ENCODE results near the gene LSM7. TPM values are rescaled to one million over a fixed set of nuclear protein-coding genes. Genes with fewer than 3 reads are reported as not detected.
A peak's percentile ranks its signal among the peaks of the same experiment; 100 is the strongest.

LSM7 gene
- total and polyA plus RNA-seq, 2 of the 13 experiments (the other 11 are each of a cell fraction or from before 2014, with no cell fraction given) = 140 to 205 TPM

DNA sequence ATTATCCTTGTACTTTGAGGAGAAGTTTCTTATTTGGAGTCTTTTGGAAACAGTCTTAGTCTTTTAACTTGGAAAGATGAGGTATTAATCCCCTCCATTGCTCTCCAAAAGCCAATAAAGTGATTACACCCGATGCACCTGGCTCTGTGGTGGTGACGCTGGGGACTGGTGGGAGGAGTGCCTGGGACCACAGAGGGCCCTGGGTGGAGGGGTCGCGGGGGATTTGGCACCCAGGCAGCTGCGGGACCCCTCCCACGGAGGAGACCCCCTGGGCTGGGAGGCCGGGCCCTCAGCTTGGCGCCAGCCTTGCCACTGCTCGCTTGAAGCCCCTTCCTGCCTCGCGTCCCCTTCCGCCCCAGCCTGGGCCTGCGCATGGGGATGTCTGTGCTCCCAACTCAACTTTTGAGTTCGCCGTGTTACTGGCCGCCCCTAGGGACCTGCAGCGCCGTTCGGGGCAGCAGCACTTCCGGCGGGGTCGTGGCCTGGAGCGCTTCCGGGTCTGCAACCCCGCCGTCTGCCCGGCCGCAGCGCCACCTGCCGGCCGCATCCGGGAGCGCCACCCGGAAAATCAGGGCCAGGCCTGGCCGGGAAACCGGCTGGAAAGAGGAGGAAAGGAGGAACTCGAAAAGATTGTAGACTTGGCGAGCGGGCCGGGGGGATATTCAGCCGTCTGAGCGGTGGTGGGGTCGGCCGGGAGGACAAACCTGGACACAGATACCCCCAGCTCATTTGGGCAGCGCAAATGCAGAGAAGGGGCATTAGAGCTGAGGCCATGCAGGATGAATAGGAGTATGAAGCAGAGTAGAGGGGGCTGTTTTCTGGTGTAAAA is 54.8 kb downstream of the LSM7 start (continued):
- TF ChIP-seq ZNF142 (CRISPR knock-in tag; IDR thresholded peaks at IDR 0.05) (no peak), KAT7 (CRISPR knock-in tag; IDR thresholded peaks at IDR 0.05; ENCODE audit: borderline replicate concordance) (peak; percentile 79; the same call in 1 of the 2 replicates), TFDP2 (CRISPR knock-in tag; IDR thresholded peaks at IDR 0.05) (peak; percentile 49), ZNF496 (CRISPR knock-in tag; IDR thresholded peaks at IDR 0.05; ENCODE audit: insufficient replicate concordance) (no peak), ISX (CRISPR knock-in tag; conservative IDR thresholded peaks at IDR 0.05) (no peak), ZNF337 (CRISPR knock-in tag; IDR thresholded peaks at IDR 0.05; ENCODE audit: borderline replicate concordance, low read depth) (no peak), ZNF589 (CRISPR knock-in tag; conservative IDR thresholded peaks at IDR 0.05) (no peak), ETV6 (CRISPR knock-in tag; conservative IDR thresholded peaks at IDR 0.05) (peak; percentile 70; the same call in 1 of the 2 replicates), ZNF20 (CRISPR knock-in tag; IDR thresholded peaks at IDR 0.05) (no peak), ZC3H13 (CRISPR knock-in tag; IDR thresholded peaks at IDR 0.05) (peak; percentile 96), LCORL (IDR thresholded peaks at IDR 0.05) (no peak), LCORL (CRISPR knock-in tag; IDR thresholded peaks at IDR 0.05) (peak; percentile 85)
- TF ChIP-seq, protein P1, sequence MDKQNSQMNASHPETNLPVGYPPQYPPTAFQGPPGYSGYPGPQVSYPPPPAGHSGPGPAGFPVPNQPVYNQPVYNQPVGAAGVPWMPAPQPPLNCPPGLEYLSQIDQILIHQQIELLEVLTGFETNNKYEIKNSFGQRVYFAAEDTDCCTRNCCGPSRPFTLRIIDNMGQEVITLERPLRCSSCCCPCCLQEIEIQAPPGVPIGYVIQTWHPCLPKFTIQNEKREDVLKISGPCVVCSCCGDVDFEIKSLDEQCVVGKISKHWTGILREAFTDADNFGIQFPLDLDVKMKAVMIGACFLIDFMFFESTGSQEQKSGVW (CRISPR knock-in tag; IDR thresholded peaks at IDR 0.05; ENCODE audit: borderline replicate concordance) = 0 out of 2 replicates have a peak, but pooled peaks have one; percentile 79
- TF ChIP-seq, protein P2, sequence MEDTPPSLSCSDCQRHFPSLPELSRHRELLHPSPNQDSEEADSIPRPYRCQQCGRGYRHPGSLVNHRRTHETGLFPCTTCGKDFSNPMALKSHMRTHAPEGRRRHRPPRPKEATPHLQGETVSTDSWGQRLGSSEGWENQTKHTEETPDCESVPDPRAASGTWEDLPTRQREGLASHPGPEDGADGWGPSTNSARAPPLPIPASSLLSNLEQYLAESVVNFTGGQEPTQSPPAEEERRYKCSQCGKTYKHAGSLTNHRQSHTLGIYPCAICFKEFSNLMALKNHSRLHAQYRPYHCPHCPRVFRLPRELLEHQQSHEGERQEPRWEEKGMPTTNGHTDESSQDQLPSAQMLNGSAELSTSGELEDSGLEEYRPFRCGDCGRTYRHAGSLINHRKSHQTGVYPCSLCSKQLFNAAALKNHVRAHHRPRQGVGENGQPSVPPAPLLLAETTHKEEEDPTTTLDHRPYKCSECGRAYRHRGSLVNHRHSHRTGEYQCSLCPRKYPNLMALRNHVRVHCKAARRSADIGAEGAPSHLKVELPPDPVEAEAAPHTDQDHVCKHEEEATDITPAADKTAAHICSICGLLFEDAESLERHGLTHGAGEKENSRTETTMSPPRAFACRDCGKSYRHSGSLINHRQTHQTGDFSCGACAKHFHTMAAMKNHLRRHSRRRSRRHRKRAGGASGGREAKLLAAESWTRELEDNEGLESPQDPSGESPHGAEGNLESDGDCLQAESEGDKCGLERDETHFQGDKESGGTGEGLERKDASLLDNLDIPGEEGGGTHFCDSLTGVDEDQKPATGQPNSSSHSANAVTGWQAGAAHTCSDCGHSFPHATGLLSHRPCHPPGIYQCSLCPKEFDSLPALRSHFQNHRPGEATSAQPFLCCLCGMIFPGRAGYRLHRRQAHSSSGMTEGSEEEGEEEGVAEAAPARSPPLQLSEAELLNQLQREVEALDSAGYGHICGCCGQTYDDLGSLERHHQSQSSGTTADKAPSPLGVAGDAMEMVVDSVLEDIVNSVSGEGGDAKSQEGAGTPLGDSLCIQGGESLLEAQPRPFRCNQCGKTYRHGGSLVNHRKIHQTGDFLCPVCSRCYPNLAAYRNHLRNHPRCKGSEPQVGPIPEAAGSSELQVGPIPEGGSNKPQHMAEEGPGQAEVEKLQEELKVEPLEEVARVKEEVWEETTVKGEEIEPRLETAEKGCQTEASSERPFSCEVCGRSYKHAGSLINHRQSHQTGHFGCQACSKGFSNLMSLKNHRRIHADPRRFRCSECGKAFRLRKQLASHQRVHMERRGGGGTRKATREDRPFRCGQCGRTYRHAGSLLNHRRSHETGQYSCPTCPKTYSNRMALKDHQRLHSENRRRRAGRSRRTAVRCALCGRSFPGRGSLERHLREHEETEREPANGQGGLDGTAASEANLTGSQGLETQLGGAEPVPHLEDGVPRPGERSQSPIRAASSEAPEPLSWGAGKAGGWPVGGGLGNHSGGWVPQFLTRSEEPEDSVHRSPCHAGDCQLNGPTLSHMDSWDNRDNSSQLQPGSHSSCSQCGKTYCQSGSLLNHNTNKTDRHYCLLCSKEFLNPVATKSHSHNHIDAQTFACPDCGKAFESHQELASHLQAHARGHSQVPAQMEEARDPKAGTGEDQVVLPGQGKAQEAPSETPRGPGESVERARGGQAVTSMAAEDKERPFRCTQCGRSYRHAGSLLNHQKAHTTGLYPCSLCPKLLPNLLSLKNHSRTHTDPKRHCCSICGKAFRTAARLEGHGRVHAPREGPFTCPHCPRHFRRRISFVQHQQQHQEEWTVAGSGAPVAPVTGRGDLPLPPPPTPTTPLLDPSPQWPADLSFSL (CRISPR knock-in tag; IDR thresholded peaks at IDR 0.05) = no peak

All from HepG2 (cell line).